Subcutaneous adipose tissue (tissue), 4 donors: ENCODE measurements around the gene EMC10. TPM values are rescaled to one million over a fixed set of nuclear protein-coding genes. Genes with fewer than 3 reads are reported as not detected.

Experiments used
- total RNA-seq, 4 donors: library from RNA; depleted of rRNA; stranded (reverse); fragments of >200 nt; gene quantifications; one replicate each; pipeline ENCODE4 v1.1.0, GENCODE V29; 2016
- TF ChIP-seq, protein P1 (sequence below): fragments of 450-650 bp; IDR thresholded peaks from one replicate; pipeline ENCODE4 v1.5.1; 2016; ENCODE audit warnings: low read depth, mild to moderate bottlenecking, control low read depth, antibody characterized with exemption, moderate library complexity

Gene EMC10
- total RNA-seq, 4 donors from 2014 or later: 10.9 to 63.4 (median 47.2) TPM

DNA sequence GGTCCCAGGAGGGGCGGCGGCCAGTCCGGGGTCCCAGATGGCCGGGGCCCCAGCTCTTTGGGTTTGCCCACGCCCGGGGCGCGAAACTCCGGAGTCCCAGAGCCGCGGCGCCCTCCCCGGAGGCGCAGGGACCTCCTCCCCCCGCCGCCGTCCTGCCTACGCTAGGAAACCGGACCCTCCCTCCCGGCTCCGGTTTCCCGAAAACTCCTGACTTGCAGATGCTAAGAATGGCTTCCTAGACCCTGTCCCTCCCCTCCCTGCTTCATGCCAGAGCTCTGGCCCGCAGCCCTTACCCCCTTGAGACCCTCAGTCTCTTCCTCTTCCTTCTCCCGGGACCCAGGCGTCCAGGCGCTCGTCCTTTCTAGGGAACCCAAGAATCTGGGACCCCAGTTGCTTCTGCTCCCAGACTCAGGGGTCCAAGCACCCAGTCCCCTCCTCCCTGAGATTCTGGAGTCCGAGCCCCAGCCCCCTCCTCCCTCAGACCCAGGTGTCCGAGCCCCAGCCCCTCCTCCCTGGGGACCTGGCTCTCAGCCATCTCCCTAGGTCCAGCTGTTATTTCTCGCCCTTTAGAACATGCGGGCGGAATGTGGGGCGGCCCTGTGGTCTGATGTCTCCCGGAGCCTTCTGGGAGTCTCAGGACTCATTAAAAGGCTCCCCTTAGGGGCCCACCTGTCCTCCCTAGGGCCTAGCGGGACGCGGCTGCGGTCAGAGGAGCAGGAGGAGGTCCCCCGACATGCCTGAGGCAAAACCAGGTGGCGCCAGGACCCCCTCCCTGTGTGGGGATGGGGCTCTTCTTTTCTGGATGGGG, 43.9 kb upstream of the EMC10 start, which contains the start of gene MYBPC2:
Gene MYBPC2, plus strand, starts transcription at position 672 of the 808 bp plus-strand sequence. Its CDS starts 62 bp downstream, at position 734.
- TF ChIP-seq, protein P1, sequence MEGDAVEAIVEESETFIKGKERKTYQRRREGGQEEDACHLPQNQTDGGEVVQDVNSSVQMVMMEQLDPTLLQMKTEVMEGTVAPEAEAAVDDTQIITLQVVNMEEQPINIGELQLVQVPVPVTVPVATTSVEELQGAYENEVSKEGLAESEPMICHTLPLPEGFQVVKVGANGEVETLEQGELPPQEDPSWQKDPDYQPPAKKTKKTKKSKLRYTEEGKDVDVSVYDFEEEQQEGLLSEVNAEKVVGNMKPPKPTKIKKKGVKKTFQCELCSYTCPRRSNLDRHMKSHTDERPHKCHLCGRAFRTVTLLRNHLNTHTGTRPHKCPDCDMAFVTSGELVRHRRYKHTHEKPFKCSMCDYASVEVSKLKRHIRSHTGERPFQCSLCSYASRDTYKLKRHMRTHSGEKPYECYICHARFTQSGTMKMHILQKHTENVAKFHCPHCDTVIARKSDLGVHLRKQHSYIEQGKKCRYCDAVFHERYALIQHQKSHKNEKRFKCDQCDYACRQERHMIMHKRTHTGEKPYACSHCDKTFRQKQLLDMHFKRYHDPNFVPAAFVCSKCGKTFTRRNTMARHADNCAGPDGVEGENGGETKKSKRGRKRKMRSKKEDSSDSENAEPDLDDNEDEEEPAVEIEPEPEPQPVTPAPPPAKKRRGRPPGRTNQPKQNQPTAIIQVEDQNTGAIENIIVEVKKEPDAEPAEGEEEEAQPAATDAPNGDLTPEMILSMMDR: no peak

DNA sequence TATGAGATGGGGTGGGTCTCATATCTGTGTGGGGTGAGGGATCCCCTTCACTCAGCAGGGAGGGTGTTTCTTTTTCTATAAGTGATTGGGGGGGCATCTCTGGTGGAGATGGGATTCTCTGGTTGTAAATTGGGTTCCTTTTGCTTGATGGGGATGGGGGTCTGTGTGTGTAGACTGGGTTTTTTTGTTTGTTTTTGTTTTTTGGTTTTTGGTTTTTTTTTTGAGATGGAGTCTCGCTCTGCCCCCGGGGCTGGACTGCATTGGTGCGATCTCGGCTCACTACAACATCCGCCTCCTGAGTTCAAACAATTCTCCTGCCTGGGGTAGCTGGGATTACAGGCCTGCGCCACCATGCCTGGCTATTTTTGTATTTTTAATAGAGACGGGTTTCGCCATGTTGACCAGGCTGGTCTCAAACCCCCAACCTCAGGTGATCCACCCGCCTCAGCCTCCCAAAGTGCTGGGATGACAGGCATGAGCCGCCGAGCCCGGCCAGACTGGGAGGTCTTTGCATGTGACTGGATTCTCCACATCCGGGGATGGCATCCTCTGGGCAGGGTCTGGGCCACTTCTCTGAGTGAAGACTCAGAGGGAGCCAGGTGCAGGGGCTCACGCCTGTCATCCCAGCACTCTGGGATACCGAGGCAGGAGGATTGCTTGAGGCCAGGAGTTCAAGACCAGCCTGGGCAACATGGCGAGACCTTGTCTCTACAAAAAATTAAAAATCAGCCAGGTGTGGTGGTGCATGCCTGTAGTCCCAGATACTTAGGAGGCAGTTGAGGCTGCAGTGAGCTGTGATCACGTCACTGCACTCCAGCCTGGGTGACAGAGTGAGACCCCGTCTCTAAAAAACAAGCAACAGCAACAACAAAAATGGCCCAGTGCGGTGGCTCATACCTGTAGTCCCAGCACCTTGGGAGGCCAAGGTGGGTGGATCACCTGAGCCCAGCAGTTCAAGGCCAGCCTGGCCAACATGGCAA, 42.8 kb upstream of the EMC10 start:
- TF ChIP-seq, protein P1: no peak

DNA sequence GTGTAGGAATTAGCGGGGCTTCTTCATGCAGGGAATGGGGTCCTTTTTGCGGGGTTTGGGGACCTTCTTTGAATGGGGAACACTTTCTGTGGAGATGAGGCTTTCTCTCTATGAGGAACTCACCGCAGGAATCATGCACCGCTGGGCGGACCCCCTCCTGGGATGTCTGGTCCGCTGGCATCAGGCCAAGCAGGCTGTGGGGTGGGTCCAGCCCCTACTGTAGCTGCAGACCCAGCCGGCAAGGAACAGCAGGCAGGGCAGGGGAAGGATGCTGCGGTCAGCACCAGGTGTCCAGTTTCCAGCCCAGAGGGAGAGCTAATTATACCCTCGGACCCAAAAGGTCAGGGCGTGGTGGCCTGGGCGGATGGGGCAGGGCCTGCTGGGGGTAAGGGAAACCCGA, 41.8 kb upstream of the EMC10 start:
- TF ChIP-seq, protein P1: no peak

DNA sequence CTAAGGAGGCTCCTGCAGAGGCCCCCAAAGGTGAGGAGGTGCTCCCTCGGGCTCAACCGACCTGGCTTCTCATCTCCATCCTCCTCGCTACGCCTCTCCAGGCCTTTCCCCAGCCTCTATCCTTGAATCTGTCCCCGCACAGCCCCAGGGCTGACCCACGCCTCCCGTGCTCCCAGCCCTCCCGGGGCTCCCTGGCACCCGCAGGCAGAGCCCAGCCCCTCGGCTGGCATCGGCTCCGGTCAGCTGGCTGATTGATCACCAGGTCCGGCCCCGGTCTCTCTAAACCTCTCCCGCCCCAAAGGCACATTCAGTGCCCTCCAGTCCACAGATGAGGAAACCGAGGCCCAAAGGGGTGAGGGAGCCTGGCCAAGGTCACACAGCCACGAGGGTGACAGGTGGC, 41.1 kb upstream of the EMC10 start:
- TF ChIP-seq, protein P1: no peak

DNA sequence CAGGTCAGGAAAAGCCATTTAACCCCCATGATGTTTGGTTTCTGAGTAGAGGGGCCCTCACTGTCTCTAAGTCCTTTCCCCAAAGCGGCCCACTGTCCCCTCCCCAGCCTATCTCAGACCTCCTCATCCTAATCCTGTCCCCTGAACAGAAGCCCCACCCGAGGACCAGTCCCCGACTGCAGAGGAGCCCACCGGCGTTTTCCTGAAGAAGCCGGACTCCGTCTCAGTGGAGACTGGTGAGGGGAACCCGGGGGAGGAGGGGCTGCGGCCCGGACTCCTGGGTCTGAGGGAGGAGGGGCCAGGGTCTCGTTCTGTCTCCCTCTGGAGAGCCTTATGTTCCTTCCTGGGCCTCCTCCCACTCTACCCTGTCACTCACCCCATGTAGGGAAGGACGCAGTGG, 40.7 kb upstream of the EMC10 start:
- TF ChIP-seq, protein P1: no peak

DNA sequence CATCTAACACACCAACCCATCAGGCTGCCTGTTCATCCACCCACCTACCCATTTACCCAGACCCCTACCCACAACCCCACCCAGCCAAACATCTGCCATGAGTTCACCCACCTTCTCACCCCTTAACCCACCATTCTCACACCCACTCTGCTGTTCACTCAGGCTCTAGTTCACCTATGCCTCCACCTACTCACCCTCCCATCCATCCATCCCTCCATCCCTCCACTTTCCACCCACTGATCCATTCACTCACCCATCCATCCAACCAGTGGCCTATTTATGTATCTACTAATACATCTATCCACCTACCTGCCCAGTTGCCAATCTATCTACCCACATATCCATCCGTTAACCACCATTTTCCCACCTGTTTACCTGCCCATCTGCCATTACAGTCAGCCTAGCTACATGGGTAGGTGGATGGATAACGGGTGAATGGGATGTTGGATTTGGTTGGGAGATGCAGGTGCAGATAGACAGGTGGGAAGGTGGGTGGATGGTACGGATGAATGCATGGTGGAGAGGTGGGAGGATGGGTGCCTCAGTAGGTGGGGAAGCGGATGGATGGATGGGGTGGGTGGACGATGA, 38.4 kb upstream of the EMC10 start:
- TF ChIP-seq, protein P1: no peak
